ENCODE measurements around the gene GIMAP8.

GIMAP8 gene

DNA sequence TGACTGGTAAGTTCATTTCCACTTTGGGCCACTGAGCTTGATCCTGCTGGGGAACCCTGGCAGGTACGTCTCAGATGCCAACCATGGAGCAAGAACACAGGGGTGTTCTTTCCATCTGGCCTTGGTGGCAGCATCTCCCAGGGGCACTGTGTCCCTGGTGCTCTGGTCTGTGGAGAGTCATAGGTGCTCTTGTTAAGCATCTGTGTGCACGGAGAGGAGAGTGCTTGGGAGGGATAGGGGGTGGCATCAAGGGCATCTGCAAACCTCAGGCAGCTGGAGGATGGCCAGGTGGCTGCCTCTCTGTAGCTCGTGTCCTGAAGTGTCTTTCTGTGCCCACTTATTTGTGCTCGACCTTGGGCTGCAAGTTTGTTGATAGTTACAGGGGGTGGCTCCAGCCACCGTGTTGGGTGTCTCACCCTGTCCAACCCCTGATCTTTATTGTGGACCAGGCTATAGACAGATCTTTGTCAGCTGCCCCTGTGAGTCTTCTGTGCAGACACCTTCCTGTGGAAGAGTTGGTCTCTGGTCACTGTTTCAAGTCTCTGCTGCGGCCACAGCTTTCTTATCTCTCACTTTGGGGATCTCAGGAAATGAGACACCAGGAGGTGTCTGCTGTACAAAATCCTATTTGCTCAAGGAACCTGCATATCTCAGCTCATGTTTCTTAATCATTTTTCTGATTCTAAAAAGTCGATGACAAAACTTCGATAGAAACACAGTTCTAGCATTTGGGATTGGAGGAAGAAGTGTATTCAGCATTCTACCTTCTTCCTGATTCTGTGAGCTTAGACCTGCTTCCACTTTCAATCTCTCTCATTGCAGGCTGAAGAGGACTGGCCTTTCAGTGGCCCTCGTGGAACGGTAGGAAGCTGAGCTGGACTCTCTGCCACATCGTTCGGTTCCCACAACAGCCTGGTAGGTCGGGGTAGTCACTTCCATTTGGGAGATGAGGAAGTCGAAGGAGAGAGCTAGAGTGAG is 17.2 kb upstream of the GIMAP8 start:
- Histone ChIP-seq H3K27me3 (ENCODE audit: insufficient read depth, low read depth) (no peaks in the 10 kb centered on the region), H2AFZ (ENCODE audit: low read depth) (peak overlapping the region; percentile 29; the same call in 1 of the 2 replicates), H3K4me2 (peak overlapping the region; percentile 6; the same call in 1 of the 2 replicates), H3K9ac (peak overlapping the region; percentile 23; the same call in 1 of the 2 replicates), H3K79me2 (ENCODE audit: insufficient read depth, low read depth) (no peaks in the 10 kb centered on the region), H3K27ac (peak overlapping the region; percentile 37), H3K36me3 (ENCODE audit: insufficient read depth) (no peaks in the 10 kb centered on the region), H3K4me3 (IDR thresholded peaks at IDR 0.05; ENCODE audit: insufficient read depth, low read depth, low read length) (no peak overlapping the region), H3K4me1 (ENCODE audit: low read depth, poor library complexity, severe bottlenecking) (peaks cover 82% of the 10 kb centered on the region), H4K20me1 (ENCODE audit: insufficient read depth) (no peaks in the 10 kb centered on the region)
- TF ChIP-seq, protein P1, sequence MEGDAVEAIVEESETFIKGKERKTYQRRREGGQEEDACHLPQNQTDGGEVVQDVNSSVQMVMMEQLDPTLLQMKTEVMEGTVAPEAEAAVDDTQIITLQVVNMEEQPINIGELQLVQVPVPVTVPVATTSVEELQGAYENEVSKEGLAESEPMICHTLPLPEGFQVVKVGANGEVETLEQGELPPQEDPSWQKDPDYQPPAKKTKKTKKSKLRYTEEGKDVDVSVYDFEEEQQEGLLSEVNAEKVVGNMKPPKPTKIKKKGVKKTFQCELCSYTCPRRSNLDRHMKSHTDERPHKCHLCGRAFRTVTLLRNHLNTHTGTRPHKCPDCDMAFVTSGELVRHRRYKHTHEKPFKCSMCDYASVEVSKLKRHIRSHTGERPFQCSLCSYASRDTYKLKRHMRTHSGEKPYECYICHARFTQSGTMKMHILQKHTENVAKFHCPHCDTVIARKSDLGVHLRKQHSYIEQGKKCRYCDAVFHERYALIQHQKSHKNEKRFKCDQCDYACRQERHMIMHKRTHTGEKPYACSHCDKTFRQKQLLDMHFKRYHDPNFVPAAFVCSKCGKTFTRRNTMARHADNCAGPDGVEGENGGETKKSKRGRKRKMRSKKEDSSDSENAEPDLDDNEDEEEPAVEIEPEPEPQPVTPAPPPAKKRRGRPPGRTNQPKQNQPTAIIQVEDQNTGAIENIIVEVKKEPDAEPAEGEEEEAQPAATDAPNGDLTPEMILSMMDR (conservative IDR thresholded peaks at IDR 0.05; ENCODE audit: low read depth, low read length): no peak

- Histone ChIP-seq H4K20me1 (ENCODE audit: insufficient read depth) (no peaks in the 10 kb centered on the region), H3K27me3 (ENCODE audit: insufficient read depth, low read depth) (no peaks in the 10 kb centered on the region), H3K79me2 (ENCODE audit: insufficient read depth, low read depth) (no peaks in the 10 kb centered on the region), H3K4me2 (no peak overlapping the region; the same call in 1 of the 2 replicates), H3K27ac (peak overlapping the region; percentile 37; the same call in 1 of the 2 replicates), H2AFZ (ENCODE audit: low read depth) (no peak overlapping the region), H3K9ac (no peak overlapping the region), H3K36me3 (ENCODE audit: insufficient read depth) (no peaks in the 10 kb centered on the region), H3K4me3 (IDR thresholded peaks at IDR 0.05; ENCODE audit: insufficient read depth, low read depth, low read length) (no peak overlapping the region), H3K4me1 (ENCODE audit: low read depth, poor library complexity, severe bottlenecking) (peaks cover 72% of the 10 kb centered on the region)
- TF ChIP-seq, protein P1 (conservative IDR thresholded peaks at IDR 0.05; ENCODE audit: low read depth, low read length): no peak
These were observed 16.2 kb upstream of the GIMAP8 start for GRCh38 chr7:150434240-150434639.

GRCh38 chr7:150435047-150435389 is 15.4 kb upstream of the GIMAP8 start:
- Histone ChIP-seq H3K27me3 (ENCODE audit: insufficient read depth, low read depth) (no peaks in the 10 kb centered on the region), H3K79me2 (ENCODE audit: insufficient read depth, low read depth) (no peaks in the 10 kb centered on the region), H3K4me2 (peak overlapping the region; percentile 69; the same call in 1 of the 2 replicates), H4K20me1 (ENCODE audit: insufficient read depth) (no peaks in the 10 kb centered on the region), H3K27ac (peak overlapping the region; percentile 57), H3K4me3 (IDR thresholded peaks at IDR 0.05; ENCODE audit: insufficient read depth, low read depth, low read length) (no peak overlapping the region), H3K36me3 (ENCODE audit: insufficient read depth) (no peaks in the 10 kb centered on the region), H2AFZ (ENCODE audit: low read depth) (peak overlapping the region; percentile 44; the same call in 1 of the 2 replicates), H3K9ac (peak overlapping the region; percentile 7; the same call in 1 of the 2 replicates), H3K4me1 (ENCODE audit: low read depth, poor library complexity, severe bottlenecking) (peaks cover 64% of the 10 kb centered on the region)
- TF ChIP-seq, protein P1 (conservative IDR thresholded peaks at IDR 0.05; ENCODE audit: low read depth, low read length): no peak

DNA sequence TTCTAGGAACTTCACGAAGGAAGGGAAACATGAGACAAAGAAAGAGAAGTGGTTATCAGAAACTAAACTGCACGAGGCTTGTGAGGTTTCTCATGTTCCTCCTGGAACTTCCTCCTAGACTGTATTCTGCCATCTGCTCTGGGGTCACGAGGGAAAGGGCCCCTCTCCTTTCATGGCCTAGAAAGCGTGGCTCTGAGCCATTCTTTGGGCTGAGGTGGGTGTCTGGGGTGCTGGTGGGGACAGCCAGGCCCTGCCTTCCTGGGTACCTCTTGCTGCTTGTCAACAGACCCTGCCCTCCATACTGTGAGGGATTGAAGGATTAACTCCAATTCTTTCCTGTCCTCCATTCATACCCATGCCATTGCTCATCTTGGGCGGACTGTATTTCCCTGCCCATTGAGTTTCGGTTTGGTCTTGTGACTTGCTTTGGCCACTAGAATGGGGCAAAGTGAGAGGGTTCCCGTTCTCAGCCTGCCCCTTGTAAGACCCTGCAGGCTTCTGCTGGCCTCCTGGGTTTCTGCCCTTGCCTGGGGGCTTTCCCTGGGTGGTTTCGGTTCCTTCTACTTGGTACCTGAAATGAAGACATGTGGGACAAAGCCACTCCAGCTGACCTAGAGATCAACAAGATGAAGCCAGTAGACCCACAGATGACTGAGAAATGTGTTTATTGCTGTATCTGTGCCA is 14.9 kb upstream of the GIMAP8 start:
- H3K4me2 ChIP-seq: peak overlapping the region; percentile 69

More for the DNA sequence above, 14.9 kb upstream of the GIMAP8 start:
- no peaks in the 10 kb centered on the region for H3K27me3 ChIP-seq (ENCODE audit: insufficient read depth, low read depth)
- TF ChIP-seq, protein P1 (conservative IDR thresholded peaks at IDR 0.05; ENCODE audit: low read depth, low read length): no peak
- H3K4me3 ChIP-seq (IDR thresholded peaks at IDR 0.05; ENCODE audit: insufficient read depth, low read depth, low read length): no peak overlapping the region
- peaks cover 59% of the 10 kb centered on the region for H3K4me1 ChIP-seq (ENCODE audit: low read depth, poor library complexity, severe bottlenecking)
- H3K9ac ChIP-seq: peak overlapping the region; percentile 7; the same call in 1 of the 2 replicates
- no peaks in the 10 kb centered on the region for H4K20me1 ChIP-seq (ENCODE audit: insufficient read depth)
- peak overlapping the region; percentile 44; the same call in 1 of the 2 replicates for H2AFZ ChIP-seq (ENCODE audit: low read depth)
- no peaks in the 10 kb centered on the region for H3K36me3 ChIP-seq (ENCODE audit: insufficient read depth)
- H3K79me2 ChIP-seq (ENCODE audit: insufficient read depth, low read depth): no peaks in the 10 kb centered on the region
- H3K27ac ChIP-seq: peak overlapping the region; percentile 57

Data from KMS-11 (cell line).